ENCODE measurements around the gene DDX19B. TPM values are rescaled to one million over a fixed set of nuclear protein-coding genes. Genes with fewer than 3 reads are reported as not detected.
"Not testable (repeated sequence)": the region's sequence is repeated elsewhere in the genome, so short reads cannot be mapped to it uniquely, and the experiment has no call there.

DDX19B gene
- total RNA-seq, 1 donor from 2014 or later, result 32.2 TPM

DNA sequence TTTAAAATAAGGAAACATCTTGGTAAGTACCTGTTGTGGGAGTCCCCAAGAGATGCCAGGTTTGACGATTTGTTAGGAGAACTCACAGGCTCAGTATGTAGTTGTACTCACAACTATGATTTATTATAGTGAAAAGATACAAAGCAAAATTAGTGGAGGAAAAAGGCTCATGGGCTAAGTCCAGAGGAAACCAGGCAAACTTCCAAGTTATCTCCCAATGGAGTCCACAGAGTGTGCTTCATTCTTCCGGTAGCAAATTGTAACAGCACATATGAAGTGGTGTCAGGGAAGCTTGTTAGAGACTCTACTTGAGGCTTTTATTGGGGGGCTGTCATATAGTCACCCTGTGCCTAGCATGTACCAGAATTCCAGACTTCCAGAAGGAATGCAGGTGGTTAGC, 50.0 kb downstream of the DDX19B start:
- TF ChIP-seq CTCF (conservative IDR thresholded peaks at IDR 0.05), result no peak
- H3K27me3 Mint-ChIP-seq, result no peaks in the 10 kb centered on the region
- peaks cover 11% of the 10 kb centered on the region for H3K4me1 Mint-ChIP-seq (ENCODE audit: unreplicated experiment)
- H3K27ac Mint-ChIP-seq, result no peak overlapping the region
- H3K4me3 Mint-ChIP-seq, result peak overlapping the region; percentile 34
- no peak for DNase-seq (ENCODE audit: extremely low spot score, unreplicated experiment)
- no peaks in the 10 kb centered on the region for H3K9me3 Mint-ChIP-seq
- H3K36me3 Mint-ChIP-seq, result peaks cover 15% of the 10 kb centered on the region

DNA sequence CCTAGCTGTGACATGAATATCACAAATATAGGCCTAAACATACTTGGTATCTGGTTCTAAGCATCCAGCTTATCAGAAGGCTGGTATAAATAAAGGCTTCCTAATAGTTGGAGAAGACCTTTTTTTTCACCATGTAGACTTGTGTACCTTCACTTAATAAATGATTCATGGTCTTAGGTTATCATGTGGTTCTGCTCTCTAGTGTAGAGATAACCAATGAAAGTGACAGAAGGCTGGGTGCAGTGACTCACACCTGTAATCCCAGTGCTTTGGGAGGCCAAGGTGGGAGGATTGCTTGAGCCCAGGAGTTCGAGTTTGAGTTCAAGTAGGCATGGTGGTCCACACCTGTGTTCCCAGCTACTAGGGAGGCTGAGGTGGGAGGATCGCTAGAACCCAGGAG, 50.8 kb downstream of the DDX19B start:
- Mint-ChIP-seq H3K36me3 (peaks cover 18% of the 10 kb centered on the region), H3K4me3 (peak overlapping the region; percentile 62), H3K9me3 (no peaks in the 10 kb centered on the region), H3K4me1 (ENCODE audit: unreplicated experiment) (peaks cover 11% of the 10 kb centered on the region), H3K27me3 (no peaks in the 10 kb centered on the region), H3K27ac (no peak overlapping the region)
- TF ChIP-seq CTCF (conservative IDR thresholded peaks at IDR 0.05), result no peak
- no peak for DNase-seq (ENCODE audit: extremely low spot score, unreplicated experiment)

DNA sequence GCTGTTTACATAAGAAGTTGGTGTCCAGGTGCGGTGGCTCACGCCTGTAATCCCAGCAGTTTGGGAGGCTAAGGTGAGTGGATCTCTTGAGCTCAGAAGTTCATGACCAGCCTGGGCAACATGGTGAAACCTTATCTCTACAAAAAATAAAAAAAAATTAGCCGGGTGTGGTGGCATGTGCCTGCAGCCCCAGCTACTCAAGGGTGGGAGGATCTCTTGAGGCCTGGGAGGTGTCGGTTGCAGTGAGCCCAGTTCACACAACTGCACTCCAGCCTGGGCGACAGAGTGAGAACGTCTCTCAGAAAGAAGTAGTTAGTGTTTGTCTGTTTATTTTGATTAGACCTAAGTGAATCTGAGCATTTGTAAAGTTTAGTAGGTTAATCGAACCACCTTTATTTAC, 60.6 kb downstream of the DDX19B start:
- no peak for TF ChIP-seq CTCF (conservative IDR thresholded peaks at IDR 0.05)
- Mint-ChIP-seq H3K27me3 (no peaks in the 10 kb centered on the region), H3K9me3 (no peaks in the 10 kb centered on the region), H3K36me3 (peaks cover 15% of the 10 kb centered on the region), H3K4me1 (ENCODE audit: unreplicated experiment) (no peaks in the 10 kb centered on the region), H3K4me3 (no peak overlapping the region), H3K27ac (no peak overlapping the region)
- no peak for DNase-seq (ENCODE audit: extremely low spot score, unreplicated experiment)

DNA sequence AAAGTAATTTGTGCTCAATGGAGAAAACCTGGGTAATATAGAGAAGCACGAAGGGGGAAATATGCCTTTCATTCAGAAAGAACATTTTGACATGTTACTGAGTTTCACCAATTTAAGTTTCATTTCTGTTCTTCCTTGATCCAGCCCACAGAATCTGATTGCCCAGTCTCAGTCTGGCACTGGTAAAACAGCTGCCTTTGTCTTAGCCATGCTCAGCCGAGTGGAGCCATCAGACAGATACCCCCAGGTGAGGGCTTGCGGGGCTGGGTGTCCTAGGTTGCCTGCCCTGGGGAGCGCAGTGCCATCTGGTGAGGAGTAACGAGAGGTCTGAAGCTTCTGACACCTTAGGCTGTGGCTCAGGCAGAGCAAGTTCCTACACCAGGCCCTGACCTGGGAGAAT, 65.4 kb downstream of the DDX19B start:
- Mint-ChIP-seq H3K27me3 (no peaks in the 10 kb centered on the region), H3K9me3 (no peaks in the 10 kb centered on the region), H3K4me3 (no peak overlapping the region), H3K27ac (no peak overlapping the region), H3K36me3 (peaks cover 8% of the 10 kb centered on the region), H3K4me1 (ENCODE audit: unreplicated experiment) (no peaks in the 10 kb centered on the region)
- DNase-seq (ENCODE audit: extremely low spot score, unreplicated experiment), result no peak
- no peak for TF ChIP-seq CTCF (conservative IDR thresholded peaks at IDR 0.05)

DNA sequence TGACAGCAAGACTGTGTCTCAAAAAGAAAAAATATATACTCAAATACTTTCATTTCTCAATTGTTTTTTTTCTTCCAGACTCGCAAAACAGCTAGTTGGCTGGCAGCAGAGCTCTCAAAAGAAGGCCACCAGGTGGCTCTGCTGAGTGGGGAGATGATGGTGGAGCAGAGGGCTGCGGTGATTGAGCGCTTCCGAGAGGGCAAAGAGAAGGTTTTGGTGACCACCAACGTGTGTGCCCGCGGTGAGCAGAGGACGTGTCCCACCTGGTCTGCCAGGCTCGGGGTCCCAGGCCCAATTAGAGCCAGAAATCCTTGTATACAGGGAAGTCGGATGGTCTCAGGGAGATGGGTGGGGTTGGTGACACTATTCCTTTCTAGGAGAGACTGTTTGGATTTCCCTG, 71.2 kb downstream of the DDX19B start:
- Mint-ChIP-seq H3K36me3 (peaks cover 24% of the 10 kb centered on the region), H3K27ac (peak overlapping the region; percentile 59)
- TF ChIP-seq CTCF (conservative IDR thresholded peaks at IDR 0.05), result peak; percentile 78
- DNase-seq (ENCODE audit: extremely low spot score, unreplicated experiment); H3K4me1 Mint-ChIP-seq (ENCODE audit: unreplicated experiment); H3K4me3 Mint-ChIP-seq; H3K27me3 Mint-ChIP-seq; H3K9me3 Mint-ChIP-seq: not testable (repeated sequence)

DNA sequence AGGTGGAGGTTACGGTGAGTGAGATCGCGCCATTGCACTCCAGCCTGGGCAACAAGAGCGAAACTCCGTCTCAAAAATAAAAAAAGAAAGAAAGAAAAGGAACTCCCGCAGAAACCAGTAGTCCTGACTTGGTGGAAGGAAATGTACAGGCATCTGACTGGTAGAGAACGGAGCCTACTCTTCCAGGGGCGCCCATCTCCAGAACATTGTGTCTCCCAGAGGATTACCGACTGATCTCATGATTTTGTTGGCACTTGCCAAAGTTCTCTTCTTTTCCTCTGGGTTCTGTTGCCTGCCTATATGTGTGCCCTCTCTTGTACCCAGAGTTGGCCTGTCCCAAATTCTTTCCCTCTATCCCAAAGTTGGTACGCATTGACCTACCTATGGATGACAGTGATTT, 71.9 kb downstream of the DDX19B start:
- H3K27ac Mint-ChIP-seq, result no peak overlapping the region
- no peak for DNase-seq (ENCODE audit: extremely low spot score, unreplicated experiment)
- peaks cover 25% of the 10 kb centered on the region for H3K36me3 Mint-ChIP-seq

More for the DNA sequence above, 71.9 kb downstream of the DDX19B start:
- TF ChIP-seq CTCF (conservative IDR thresholded peaks at IDR 0.05), result no peak
- no peak overlapping the region for H3K4me3 Mint-ChIP-seq
- no peaks in the 10 kb centered on the region for H3K4me1 Mint-ChIP-seq (ENCODE audit: unreplicated experiment)
- H3K27me3 Mint-ChIP-seq, result no peaks in the 10 kb centered on the region
- H3K9me3 Mint-ChIP-seq, result no peaks in the 10 kb centered on the region
